ENCODE measurements around the gene SLC4A8.

GRCh38 chr12:51511546-51512260, 87.1 kb downstream of the SLC4A8 start:
- no peak for TF ChIP-seq CTCF (IDR thresholded peaks at IDR 0.05)
- TF ChIP-seq POLR2A (IDR thresholded peaks at IDR 0.05), result no peak
